T-helper 1 cell treated with Interleukin-12 subunit alpha and Interleukin-12 subunit beta and Interleukin-4 antibody, amounts not matched to agents 30 ng/mL and 1 ng/mL, for 36 hours (primary cell): Measurements from ENCODE around the gene RPL12. TPM values are rescaled to one million over a fixed set of nuclear protein-coding genes. Genes with fewer than 3 reads are reported as not detected.

Experiments
- intact Hi-C: fragments of 100-400 bp; cut with micrococcal nuclease; formaldehyde crosslinking; loops from one replicate; pipeline ENCODE4 v1.15.1; 2024
- total RNA-seq: library from RNA; stranded (reverse); gene quantifications from 2 replicates; pipeline ENCODE4 v1.2.3, GENCODE V29; 2022

Gene RPL12
- total RNA-seq, 1 donor from 2014 or later, result 841 TPM

GRCh38 chr9:127407492-127407843 lies 43.7 kb downstream of the RPL12 start:
- intact Hi-C loops, result no loop called here

GRCh38 chr9:127406799-127407491 lies 44.3 kb downstream of the RPL12 start:
- intact Hi-C loops, result no loop called here

GRCh38 chr9:127405344-127406125 lies 45.7 kb downstream of the RPL12 start:
- intact Hi-C loops, result no loop called here

- intact Hi-C loops, result no loop called here
These were observed 46.6 kb downstream of the RPL12 start for GRCh38 chr9:127404631-127405030.

- intact Hi-C loops, result no loop called here
These were observed 47.6 kb downstream of the RPL12 start for GRCh38 chr9:127403507-127404192.

GRCh38 chr9:127402401-127403090 lies 48.7 kb downstream of the RPL12 start:
- intact Hi-C loops, result no loop called here

- intact Hi-C loops, result loop anchor here (5.0 kb wide), 2 partner anchors 727 to 1802 kb away; partner anchors contain the start of gene PTGES2
These were observed 51.4 kb downstream of the RPL12 start for GRCh38 chr9:127399736-127400269.

GRCh38 chr9:127398715-127399400 lies 52.3 kb downstream of the RPL12 start:
- intact Hi-C loops, result loop anchor here (5.0 kb wide), 2 partner anchors 728 to 1803 kb away; partner anchors contain the start of gene PTGES2

GRCh38 chr9:127398275-127398647 lies 52.9 kb downstream of the RPL12 start:
- intact Hi-C loops, result loop anchor here (5.0 kb wide), 2 partner anchors 729 to 1804 kb away; partner anchors contain the start of gene PTGES2

Other genes with a start within 250 kb of the RPL12 start
- 0.88 and 1.3 TPM in 2 replicates for gene GARNL3, start 186.6 kb downstream of the RPL12 start, total RNA-seq
- gene SLC2A8, start 54.2 kb downstream of the RPL12 start, total RNA-seq, result 7.1 and 7.4 TPM in 2 replicates
- 16.8 and 19.4 TPM in 2 replicates for gene ZNF79, start 27.0 kb downstream of the RPL12 start, total RNA-seq
- gene LRSAM1, start 104 bp upstream of the RPL12 start, total RNA-seq, result 18.5 and 19.2 TPM in 2 replicates
- 16.0 and 16.8 TPM in 2 replicates for gene STXBP1, start 160.9 kb upstream of the RPL12 start, total RNA-seq